GM21786 (cell line): Measurements from ENCODE around the gene COG2.
A peak's percentile ranks its signal among the peaks of the same experiment; 100 is the strongest.
"Not testable (repeated sequence)": the region's sequence is repeated elsewhere in the genome, so short reads cannot be mapped to it uniquely, and the experiment has no call there.

ENCODE experiments used
- ATAC-seq: cut with Tn5 transposase; IDR thresholded peaks from one replicate; pipeline ENCODE4 v1.9.1; 2021; ENCODE audit not compliant: unreplicated experiment

Gene COG2

DNA sequence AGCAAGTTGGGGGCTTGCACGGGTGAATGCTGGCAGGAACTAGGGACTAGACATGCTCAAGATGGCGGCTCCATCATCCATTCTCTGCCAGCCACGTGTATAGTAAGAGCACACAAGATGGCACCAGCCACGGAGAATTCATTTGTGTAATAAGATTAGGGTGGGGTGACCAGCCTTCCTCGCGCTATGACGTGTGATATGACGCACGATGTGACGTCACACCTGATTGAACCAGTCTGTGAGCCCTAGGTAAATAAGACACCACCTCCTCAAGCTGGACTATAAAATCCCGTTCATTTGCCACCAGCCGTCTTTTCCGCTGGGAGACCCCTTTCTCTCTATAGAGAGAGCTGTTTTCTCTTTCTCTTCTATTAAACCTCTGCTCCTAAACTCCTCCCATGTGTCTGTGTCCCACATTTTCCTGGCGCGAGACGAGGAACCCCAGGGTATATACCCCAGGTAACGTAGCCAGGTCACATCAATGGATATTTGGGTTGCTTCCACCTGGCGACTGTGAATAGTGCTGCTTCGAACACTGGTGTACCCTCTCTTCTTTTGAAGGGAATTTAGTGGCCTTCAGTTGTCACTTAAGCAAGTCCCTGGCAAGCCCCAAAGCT, 18.1 kb upstream of the COG2 start:
- no peak for ATAC-seq

- no peak for ATAC-seq
Observed at GRCh38 chr1:230626232-230626631, 16.0 kb upstream of the COG2 start.

GRCh38 chr1:230627767-230628166, 14.5 kb upstream of the COG2 start:
- ATAC-seq: no peak

GRCh38 chr1:230629511-230629910, 12.8 kb upstream of the COG2 start:
- ATAC-seq: no peak

- ATAC-seq: no peak
Observed at GRCh38 chr1:230631477-230631876, 10.8 kb upstream of the COG2 start.

GRCh38 chr1:230632273-230632873, 9.9 kb upstream of the COG2 start:
- ATAC-seq: no peak

- no peak for ATAC-seq
Observed at GRCh38 chr1:230633469-230633868, 8.8 kb upstream of the COG2 start.

GRCh38 chr1:230634384-230634783, 7.9 kb upstream of the COG2 start:
- ATAC-seq: no peak

DNA sequence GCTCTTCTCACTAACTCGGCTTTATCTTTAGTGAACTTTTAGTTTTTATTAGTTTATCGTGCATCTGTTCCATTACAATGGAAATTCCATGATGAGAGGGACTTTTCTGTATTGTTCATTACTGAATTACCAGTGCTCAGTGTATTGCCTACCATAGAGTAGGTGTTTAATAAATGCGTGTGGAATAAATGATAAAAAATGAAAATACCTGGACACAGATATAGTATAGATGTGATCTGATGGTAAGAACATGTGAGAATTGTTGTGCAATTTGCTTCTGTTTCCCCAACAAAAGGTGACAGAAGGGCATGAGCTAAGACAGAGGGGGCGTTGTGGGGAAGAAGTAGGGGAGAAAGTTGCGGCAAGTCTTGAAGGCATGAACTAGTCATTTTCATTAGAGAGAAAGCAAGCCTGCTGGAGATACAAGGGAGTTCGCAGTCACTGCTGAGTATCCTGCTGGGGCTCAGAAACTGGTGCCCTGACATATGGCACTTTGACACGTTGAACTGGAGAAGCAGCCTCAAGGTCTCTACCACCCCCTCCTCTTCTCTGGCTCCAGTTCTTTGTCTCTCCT, 5.6 kb upstream of the COG2 start:
- ATAC-seq: no peak

DNA sequence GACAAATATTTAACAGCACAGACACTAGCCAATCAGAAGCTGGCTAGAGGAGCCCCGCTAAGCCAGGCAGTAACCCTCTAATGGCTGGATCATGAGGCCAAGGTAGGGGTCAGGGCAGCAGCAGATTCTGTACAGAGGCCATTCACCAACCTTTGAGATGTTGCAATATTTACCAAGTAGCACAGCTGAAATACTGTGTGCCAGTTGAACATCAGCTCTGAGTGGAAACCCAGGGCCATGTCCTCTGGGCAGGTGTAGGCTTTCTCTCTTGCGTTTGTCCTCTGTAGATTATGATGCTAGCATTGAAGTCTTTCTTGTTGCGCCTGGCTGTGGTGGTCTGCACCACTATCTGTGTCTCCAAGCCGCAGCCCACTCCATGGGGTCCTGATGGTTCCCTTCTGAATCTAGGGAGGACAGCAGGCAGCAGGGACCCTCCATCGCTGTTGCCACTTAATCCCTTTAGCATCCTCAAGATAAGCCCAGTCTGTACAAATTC, 2.5 kb upstream of the COG2 start:
- no peak for ATAC-seq

- no peak for ATAC-seq
Observed at GRCh38 chr1:230641346-230641745, 935 bp upstream of the COG2 start.

DNA sequence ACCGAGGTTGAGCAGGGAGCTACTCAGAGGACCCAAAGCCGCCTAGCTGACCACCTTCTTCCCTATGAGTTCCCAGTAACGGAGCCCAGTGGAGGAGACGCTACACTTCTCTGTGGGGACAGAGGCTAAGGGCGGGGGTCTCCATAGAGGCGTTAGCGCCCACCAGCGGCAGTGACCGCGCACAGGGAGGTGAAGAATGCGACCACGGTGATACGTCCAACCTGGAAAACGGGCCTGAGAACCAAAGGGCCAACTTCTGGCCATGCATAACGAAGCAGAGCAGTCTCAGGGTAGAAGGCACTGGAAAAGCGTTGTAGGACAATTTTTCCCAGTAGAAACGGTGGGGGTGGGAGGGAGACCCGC, 400 bp upstream of the COG2 start:
- peak; percentile 7 for ATAC-seq

GRCh38 chr1:230643908-230644307, 1.6 kb downstream of the COG2 start:
- no peak for ATAC-seq

DNA sequence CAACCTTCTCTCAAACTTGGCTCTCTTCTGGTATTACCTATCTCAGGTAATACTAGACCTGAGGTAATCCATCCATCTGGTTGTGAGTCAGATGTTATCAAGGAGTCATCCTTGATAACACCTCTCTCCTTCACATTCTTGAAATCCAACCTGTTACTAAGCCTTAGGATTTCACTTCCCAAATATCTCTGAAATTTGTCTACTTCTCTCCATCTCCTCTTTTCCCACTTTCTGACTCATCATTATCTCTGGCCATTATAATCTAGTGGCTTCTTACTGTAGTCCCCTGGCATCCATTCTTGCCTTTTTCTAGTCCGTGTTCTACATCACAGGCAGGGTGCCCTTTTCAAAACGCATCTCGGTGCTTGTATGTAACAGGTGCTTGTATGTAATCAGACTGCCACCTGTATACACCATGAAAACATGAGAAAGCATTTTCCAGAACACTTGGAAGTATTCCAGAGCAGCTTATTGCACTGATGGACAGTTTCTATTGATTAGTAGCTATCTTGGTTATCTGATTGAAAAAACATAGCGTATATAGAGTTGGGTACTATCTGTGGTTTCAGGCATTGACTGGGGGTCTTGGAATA, 4.5 kb downstream of the COG2 start:
- no peak for ATAC-seq

DNA sequence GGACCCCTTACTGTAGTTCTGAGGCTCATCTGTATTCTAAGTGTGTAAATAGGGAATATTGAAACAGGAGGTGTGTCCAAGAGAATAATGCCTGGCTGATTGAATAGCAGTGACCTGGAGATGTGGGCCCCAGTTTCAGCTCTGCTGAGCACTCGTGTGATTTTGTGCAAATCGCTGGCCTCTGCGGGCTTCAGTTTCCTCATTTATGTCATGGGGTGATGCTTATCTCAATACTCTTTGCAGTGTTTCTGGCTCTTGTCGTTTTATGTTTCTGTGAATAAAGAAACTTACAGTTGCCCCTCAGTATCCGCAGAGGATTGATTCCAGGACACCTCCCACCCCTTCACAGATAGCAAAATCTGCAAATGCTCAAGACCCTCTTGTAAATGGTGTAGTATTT, 5.0 kb downstream of the COG2 start:
- no peak for ATAC-seq

DNA sequence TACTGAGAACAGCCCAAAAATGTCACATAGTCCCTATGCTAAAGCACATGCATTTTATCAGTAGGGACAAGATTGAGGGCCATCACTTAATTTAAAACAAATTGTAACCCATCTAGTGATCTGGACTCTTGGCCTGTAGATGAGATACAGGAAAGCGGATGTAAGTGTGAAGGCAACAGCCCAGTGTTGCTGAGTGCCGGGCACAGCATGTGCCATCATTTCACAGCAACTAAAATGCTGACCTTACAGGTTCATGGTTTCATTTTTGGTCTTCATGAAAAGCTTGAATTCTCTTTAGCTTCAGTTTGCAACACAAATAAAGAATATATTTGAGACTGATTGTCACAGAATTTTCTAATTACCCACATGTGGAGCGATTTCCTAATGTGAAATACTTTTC, 5.8 kb downstream of the COG2 start:
- no peak for ATAC-seq

DNA sequence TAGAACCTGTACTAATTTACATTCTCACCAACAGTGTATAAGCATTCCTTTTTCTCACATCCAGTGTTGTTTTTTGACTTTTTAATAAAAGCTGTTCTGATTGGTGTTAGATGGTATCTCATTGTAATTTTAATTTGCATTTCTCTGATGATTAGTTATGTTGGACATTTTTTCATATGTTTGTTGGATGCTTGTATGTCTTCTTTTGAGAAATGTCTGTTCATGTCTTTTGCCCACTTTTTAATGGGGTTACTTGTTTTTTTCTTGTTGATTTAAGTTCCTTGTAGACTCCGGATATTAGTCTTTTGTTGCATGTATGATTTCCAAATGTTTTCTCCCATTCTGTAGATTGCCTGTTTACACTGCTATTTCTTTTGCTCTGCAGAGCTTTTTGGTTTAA, 8.0 kb downstream of the COG2 start:
- ATAC-seq: no peak

DNA sequence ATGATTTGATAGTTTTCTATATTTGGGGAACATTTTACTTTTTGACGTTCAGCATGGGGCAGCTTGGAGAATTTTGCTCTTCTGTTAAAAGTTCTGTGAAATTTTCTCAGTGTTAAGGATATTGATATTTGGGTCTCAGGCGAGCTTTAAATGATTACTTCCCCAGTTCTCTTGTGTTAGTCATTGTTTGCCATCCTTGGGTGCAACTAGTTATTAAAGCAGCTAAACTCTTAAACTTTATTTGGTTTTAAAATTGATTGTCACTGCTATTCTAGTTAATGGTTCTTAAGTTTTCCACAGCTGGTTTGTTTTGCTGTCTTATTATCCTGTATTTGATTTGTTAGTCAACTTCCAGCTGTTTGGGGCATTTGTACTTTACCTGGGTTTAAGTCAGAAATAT, 9.0 kb downstream of the COG2 start:
- ATAC-seq: no peak

DNA sequence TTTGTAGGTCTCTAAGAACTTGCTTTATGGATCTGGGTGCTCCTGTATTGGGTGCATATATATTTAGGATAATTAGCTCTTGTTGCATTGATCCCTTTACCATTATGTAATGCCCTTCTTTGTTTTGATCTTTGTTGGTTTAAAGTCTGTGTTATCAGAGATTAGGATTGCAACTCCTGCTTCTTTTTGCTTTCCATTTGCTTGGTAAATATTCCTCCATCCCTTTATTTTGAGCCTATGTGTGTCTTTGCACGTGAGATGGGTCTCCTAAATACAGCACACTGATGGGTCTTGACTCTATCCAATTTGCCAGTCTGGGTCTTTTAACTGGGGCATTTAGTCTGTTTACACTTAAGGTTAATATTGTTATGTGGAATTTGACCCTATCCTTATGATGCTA, 14.4 kb downstream of the COG2 start:
- ATAC-seq: not testable (repeated sequence)

- not testable (repeated sequence) for ATAC-seq
Observed at GRCh38 chr1:230658103-230658502, 15.8 kb downstream of the COG2 start.

DNA sequence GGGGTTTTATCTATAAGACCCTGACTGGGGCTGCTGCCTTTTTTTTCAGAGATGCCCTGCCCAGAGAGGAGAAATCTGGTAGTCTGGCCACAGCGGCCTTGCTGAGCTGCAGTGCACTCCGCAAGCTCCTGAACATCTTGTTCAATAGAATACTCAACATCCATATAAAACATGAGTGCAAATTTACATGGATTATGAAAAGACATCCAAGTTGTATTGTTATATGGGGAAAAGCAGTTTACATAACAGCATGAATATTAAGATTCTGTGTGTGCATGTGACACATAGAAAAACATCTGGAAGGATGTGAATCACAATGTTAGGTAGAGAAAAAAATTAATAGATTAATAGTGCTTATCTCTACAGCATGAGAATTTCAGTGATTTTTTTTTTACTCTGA, 16.4 kb downstream of the COG2 start:
- no peak for ATAC-seq

GRCh38 chr1:230661976-230662375, 19.7 kb downstream of the COG2 start:
- ATAC-seq: no peak
